Ovary (tissue), 3 donors: ENCODE results near the gene MTM1.

Experiments
- CTCF ChIP-seq, 3 donors: fragments of 450-650 bp in 2 of 3; fragments of 200-600 bp in 1 of 3; IDR thresholded peaks; one replicate each; pipeline versions ENCODE4 v1.5.1 to v1.8.0; 2016 to 2022; ENCODE audit warnings: antibody characterized with exemption in 3 of 3, mild to moderate bottlenecking in 1 of 3
- EP300 ChIP-seq: sonication (generic); formaldehyde crosslinking; IDR thresholded peaks from one replicate; pipeline ENCODE4 v1.6.1; 2017; ENCODE audit warnings: antibody characterized with exemption
- POLR2A ChIP-seq: fragments of 450-650 bp; IDR thresholded peaks from one replicate; pipeline ENCODE4 v1.6.1; 2017; ENCODE audit warnings: antibody characterized with exemption, mild to moderate bottlenecking, moderate library complexity
- donor health status: DM: no; HTN: no; CAD: no.

- TF ChIP-seq CTCF (IDR thresholded peaks at IDR 0.05), result no peak
- TF ChIP-seq POLR2A, result no peak
- TF ChIP-seq EP300, result no peak
Measured at GRCh38 chrX:150697641-150698040, 129.2 kb downstream of the MTM1 start.
